HG03025 (cell line): ENCODE data around the gene DENND4B.

Experiments
- ATAC-seq: cut with Tn5 transposase; IDR thresholded peaks from one replicate; pipeline ENCODE4 v1.9.1; 2021; ENCODE audit warnings: mild to moderate bottlenecking, moderate library complexity; ENCODE audit not compliant: unreplicated experiment, low FRiP score

DENND4B gene

DNA sequence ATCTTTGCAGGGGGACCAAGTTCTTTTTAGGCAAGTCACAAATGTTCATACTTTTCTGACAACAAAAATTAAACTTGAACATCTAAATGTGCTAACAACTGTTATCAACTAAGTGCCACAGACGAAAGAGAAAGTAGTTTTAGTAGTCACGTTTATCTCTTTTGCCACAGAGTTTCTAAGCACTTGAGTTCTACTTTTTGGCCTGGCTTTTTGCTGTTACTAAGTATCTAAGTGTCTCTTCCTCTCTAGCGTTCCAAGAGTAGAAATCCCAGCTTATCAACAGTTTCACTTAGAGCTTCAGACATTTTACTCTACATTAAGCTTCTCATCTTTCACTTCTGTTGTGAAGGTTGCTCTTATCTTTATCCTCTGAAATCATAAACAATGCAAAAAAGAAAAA, 58.0 kb downstream of the DENND4B start:
- ATAC-seq = no peak

DNA sequence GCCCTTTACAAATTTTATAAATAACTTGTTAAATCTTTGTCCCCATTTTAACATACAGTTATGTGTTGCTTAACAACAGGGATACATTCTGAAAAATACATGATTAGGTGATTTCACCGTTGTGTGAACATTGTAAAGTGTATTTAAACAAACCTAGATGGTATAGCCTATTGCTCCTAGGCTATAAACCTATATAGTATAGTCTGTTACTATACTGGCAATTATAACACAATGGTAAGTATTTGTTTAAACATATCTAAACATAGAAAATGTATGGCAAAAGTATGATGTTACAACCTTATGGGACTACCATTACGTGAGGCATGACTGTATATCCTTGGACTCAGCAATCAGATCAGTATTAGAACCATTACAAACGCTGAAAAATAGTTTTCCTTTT, 60.4 kb downstream of the DENND4B start:
- ATAC-seq = no peak

DNA sequence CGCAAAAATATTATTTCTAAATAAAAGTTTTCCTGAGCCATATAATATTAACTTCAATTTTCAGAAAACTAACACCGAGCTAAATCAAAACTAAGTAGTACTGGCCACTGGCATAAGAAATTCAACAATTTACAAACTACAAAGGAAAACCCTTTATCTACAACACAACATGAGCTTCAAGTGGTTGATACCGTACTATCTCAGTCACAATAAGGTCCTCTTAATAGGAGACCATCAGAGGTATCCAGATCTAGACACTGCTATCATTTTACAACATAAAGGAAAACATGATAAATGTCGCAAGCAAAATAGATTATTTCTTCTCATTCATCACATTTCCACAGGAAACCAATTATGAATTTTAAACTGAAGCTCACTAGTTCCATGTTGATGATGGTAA, 63.3 kb downstream of the DENND4B start:
- ATAC-seq = no peak

DNA sequence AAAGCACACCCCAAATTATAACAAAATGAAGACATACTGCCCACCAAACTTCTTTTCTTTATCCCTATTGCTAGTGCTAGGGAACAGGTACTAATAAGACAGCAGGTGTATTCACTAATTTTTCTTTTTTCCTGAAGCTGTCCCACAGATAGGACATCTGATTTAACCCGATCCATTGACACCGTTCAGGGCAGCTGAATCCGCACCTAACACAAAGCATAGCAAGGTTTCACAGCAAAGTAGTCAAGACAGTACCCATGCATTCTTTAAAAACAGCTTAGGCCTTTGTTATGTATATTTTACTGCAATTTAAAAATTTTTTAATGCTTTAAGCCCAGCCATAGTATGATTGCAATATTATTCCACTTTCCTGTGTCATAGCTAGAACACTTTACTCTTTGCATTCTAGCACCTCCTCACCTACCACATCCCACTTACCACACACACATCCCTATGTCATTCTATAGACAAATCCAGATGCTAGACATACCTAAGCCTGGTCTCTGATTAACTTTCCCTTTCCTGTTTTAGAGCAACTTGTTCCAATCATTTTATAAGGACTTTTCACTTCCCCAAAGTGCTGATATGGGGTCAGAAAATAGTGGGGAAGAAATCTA, 64.1 kb downstream of the DENND4B start:
- no peak for ATAC-seq

DNA sequence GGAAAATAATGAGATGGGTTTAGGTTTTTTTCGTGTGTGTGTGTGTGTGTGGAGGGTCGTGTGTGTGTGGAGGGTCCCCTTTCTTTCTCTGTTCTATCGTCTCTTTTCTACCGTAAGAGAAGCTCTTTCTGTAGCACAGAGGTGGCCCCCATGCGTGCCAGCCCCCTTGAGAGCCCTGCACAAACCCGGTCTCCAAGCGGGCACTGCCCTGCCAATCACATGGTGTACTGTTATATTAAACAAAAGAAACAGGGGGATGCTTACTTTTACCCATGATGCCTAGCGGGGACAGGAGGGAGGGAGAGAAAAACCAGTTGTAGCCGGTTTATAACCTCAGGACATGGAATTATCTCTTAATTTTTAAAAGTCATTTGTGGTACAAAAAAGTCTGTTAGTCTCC, 64.8 kb downstream of the DENND4B start:
- ATAC-seq = no peak

DNA sequence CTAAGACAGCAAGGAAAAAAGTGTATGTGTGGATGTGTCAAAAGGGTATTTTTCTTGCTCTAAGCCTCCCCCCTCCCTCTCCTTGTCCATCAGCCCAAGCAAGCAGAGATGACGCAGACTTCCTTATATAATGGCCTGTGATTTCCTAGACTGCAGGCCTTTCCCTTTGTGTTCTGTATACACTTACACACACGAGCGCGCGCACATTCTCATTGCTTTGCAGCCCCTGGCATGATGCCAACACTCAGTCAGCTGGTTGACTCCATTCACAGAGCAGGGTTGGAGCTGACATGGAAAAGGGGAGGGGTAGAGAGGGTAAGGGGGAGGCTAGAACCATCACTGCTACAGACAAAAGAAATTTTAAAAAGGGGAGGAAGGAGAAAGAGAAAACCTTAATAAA, 65.6 kb downstream of the DENND4B start:
- ATAC-seq = no peak

DNA sequence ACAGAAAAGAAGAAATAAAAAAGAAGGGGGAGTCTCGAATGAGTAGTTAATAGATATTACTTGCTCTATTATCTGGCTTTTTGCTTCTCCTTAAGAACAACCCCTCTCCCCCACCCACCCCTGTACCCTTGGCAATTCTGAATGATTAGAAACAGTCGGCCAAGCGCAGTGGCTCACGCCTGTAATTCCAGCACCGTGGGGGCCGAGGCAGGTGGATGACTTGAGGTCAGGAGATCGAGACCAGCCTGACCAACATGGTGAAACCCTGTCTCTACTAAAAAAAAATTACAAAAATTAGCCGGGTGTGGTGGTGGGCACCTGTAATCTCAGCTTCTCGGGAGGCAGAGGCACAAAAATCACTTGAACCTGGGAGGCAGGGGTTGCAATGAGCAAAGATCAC, 66.5 kb downstream of the DENND4B start:
- no peak for ATAC-seq
